ENCODE measurements around the gene ABTB2.

Gene ABTB2

DNA sequence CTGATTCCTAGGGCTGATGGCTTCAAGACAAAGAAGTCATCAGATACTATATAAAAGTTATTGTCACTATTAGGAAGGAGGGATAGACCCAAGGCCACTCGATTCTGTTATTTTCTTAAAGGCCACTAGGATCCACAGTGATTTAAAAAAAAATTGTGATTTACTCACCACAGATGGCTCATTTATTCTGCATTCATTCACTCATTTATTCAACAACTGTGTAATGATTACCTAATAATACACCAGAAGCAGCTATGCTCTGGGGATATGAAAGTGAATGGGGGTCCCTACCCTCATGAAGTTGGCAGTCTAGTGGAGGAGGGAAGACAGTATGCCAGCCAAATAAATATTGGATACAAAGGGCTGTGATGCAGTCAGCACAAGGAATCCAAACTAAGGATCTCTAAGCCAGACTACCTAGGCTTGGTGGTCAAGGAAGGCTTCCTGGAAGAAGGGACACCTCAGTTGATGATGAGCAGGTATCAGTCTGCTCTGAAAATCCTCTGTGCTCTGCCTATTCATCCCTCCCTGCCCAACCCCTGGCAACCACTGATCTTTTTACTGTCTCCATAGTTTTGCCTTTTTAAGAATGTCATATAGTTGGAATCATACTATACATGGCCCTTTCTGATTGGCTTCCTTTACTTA is 141.9 kb downstream of the ABTB2 start:
- no peak for DNase-seq (ENCODE audit: low spot score)

GRCh38 chr11:34214961-34215805 is 142.6 kb downstream of the ABTB2 start:
- no peak for DNase-seq (ENCODE audit: low spot score)

GRCh38 chr11:34213366-34213765 is 144.4 kb downstream of the ABTB2 start:
- DNase-seq (ENCODE audit: low spot score), result no peak

- DNase-seq (ENCODE audit: low spot score), result no peak
Observed at GRCh38 chr11:34212566-34212965, 145.2 kb downstream of the ABTB2 start.

- DNase-seq (ENCODE audit: low spot score), result no peak
Observed at GRCh38 chr11:34209809-34210208, 148.0 kb downstream of the ABTB2 start.

DNA sequence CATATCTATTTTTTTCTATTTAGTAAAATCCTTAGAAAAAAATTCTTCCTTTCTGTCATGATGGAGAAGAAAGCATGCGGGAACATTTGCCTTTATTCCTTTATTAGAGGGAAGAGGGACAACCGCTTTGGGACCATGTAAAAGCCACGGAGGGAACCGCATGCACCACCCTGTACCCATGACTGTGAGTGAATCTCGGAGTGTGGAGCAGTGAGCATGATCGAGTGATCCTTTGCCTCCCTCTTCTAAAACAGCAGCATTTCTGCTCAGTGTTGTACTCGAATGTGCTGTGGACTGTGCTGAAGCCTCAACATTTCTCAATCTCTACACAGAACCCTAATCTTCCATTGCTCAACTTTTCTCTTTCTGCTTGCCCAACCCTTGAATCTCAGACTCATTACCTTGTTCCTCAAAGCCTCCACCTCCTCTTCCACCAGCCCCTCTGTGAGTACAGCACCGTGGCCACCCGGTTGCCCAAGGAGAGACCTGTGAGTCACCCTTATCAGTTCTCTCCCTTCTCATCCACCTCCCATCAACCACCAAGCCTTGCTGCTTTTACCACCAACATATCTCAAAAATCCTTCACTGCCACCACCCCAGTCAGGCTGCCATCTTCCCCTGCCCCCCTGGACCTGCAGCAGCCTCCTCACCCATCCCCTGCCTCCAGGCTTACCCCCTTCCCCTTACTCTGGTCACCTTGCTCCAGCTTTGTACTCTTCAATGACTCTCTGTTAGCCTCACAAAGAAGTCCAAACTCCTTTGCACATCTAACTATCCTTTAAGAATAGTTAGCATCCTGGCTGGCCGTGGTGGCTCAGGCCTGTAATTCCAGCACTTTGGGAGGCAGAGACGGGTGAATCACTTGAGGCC is 149.3 kb downstream of the ABTB2 start:
- no peak for DNase-seq (ENCODE audit: low spot score)

DNA sequence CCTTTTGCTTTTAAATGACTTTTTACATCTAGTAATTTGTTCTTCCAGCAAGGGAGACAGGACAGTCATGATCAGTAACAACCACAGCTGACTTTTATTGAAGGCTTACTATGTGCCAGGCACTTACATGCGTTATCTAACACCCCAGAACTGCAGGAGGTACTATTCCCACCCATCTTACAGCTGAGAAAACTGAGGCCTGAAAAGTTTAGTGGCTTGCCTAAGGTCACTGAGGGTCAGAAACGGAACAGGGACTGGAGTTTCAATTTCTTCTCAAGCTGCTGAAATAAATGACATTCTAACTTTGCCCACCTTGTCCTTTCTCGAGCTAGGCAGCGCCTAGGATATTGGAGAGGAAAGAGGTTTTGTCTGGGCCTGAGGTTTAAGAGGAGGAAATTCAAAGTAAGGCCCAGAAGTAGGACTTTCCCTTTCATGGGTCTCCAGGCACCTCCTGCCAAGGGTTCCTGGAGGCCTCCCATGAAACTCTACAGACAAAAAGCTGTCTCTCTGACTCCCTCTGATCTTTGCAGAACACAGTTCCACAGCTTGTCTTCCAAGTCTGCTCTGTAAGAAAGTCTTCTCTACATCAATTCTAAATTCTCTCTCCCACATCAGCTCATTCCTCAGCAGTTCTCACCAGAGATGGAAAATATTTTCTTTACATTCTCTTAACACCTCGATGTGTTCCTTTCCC is 150.2 kb downstream of the ABTB2 start:
- no peak for DNase-seq (ENCODE audit: low spot score)

DNA sequence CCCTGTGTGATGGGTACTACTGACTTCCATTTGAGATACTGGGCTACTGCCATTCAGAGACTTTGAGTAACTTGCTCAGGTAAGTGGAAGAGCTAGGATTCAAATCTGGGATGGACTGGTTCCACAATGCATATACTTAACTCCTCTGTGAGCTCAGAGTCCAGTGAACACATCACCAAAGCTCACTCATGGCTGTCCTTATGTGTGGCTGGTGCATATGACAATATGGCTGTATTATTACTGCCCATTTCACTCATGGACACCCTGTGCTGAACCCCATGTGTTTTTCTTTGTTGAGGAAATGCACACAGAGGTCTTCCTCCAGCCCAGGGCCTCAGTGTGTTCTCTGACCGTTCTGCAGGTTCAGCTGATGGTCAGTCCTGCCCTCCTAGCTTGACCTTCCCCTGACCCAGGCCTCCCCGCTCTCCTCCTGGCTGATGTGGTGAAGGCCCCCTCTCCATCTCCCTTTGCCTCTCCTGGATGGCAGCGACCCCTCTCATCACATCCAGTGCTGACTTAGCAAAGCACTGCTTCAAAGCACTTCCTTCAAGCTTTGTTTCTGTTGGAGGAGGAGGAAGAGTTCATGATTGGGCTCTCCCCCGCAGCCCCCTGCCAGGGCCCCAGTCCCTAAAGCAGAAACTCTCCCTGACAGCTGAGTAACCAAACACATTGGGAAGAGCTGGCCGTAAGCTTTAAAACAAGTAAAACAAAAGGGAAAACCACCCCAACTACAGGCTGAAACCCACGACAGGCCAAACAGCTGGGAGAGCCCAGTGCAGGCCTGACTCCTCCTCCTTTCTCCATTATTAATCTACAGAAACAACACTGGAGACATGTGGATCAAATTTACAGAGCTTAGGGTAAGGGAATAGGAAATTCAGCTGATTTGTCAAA is 151.2 kb downstream of the ABTB2 start:
- DNase-seq (ENCODE audit: low spot score), result no peak

DNA sequence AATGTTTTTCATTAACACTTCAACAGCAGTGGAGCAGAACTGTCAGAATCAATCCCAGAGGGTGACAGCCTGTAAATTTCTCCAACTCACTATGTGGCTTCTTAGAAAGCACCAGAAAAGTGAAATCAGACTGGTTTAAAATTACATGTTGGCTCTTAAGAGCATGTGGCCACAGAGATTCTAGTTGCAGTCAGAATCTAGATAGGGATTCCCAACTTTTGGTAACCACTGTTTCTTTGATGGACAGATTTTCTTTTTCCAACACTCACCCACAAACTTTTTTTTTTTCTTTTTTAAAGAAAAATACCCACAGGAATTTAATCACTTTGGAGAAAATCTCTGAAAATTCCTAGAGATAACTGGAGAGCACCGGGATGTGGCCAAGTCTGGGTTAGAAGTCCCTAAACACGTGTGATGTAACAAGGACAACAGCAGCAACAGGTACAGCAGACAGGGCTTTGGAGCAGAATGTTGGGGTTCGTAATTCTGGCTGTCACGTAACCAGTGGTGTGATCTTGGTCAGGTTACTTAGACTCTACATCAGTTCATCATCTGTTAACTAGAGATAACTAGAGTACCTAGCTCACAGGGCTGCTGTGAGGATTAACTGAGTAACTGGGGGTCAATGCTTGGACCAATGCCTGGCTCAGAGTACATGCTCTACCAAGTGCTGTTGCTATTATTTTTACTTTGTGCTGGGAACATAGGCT is 152.3 kb downstream of the ABTB2 start:
- DNase-seq (ENCODE audit: low spot score), result no peak

- DNase-seq (ENCODE audit: low spot score), result no peak
Observed at GRCh38 chr11:34204396-34205279, 153.2 kb downstream of the ABTB2 start.

- no peak for DNase-seq (ENCODE audit: low spot score)
Observed at GRCh38 chr11:34203377-34203871, 154.4 kb downstream of the ABTB2 start.

DNA sequence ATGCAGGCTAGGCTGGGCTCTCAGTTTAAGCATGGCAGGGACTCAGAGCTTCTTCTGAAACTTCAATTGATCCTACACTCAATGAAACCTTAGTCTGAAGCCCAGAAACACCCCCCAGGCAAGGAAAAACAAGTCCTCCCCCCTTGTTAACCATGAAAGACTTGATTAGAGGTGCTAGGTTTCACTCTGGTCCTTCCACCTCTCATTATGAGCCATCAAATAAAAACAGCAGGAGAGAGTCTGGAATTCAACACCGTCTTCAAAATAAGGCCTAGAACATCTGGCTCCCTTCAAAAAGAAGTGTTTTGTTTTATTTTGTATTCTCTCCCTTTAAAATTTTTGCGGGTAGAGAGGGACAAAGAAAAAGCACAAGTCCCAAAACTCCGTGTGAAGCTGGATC is 156.7 kb downstream of the ABTB2 start:
- DNase-seq (ENCODE audit: low spot score), result no peak

DNA sequence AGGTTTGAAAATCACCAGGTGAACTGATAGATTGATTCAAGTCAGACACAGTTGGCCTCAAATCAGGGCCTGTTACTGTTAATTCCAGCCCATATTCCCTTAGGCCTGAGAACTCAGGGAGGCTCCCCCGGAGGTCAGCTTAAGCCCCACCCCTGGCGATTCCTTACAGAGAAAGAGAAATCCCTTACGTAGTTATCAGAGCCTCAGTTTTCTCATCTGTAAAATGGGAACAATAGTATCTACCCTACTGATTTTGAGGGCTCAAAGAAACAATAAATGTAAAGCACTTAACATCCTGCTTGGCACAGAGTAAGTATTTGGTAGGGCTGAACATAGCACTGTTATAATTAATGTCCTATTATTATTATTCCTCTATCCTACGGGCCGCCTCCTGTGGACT is 158.3 kb downstream of the ABTB2 start:
- DNase-seq (ENCODE audit: low spot score), result no peak

DNA sequence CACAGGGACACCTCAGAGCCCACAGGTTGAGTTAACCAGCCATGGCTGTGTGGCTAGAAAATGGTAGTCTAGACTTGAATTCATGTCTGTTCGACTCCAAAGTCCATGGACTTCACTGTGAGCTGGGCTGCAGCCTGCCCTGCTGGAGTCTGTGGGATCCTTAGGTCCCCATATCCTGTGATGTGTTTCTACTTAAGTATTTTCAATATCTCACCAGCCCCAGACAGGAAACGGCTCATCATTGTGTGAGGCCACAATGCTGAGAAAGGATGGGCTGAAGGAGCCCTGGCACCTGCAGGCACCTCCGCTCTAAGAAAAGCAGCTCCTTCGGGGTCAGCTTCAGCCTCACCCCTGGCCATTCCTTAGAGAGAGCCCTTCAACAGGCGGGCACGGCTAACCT is 159.3 kb downstream of the ABTB2 start:
- no peak for DNase-seq (ENCODE audit: low spot score)

- DNase-seq (ENCODE audit: low spot score), result no peak
Observed at GRCh38 chr11:34197256-34197655, 160.6 kb downstream of the ABTB2 start.

GRCh38 chr11:34194576-34195335 is 163.1 kb downstream of the ABTB2 start:
- no peak for DNase-seq (ENCODE audit: low spot score)

GRCh38 chr11:34192481-34193401 is 165.1 kb downstream of the ABTB2 start:
- DNase-seq (ENCODE audit: low spot score), result no peak

Measured in SK-N-DZ (cell line).